ENCODE data around the gene MROH2A. TPM values are rescaled to one million over a fixed set of nuclear protein-coding genes. Genes with fewer than 3 reads are reported as not detected.

Gene MROH2A
- polyA plus RNA-seq, 1 donor from 2014 or later = not detected

- no peaks in the 10 kb centered on the region for H3K4me1 Mint-ChIP-seq
- no peak overlapping the region for H3K27ac Mint-ChIP-seq
- H3K36me3 Mint-ChIP-seq = peaks cover 3% of the 10 kb centered on the region
- no peak overlapping the region for H3K4me3 Mint-ChIP-seq
- H3K9me3 Mint-ChIP-seq = peaks cover 6 to 11% (median 7%) of the 10 kb centered on the region in 3 donors
- peaks cover 20% of the 10 kb centered on the region for H3K27me3 Mint-ChIP-seq
These were observed 2.6 kb downstream of the MROH2A start for GRCh38 chr2:233780771-233781170.

GRCh38 chr2:233789554-233789953, 11.4 kb downstream of the MROH2A start:
- Mint-ChIP-seq H3K4me1 (no peaks in the 10 kb centered on the region), H3K27ac (no peak overlapping the region), H3K9me3 (no peaks in the 10 kb centered on the region), H3K36me3 (peaks cover 4% of the 10 kb centered on the region), H3K4me3 (no peak overlapping the region), H3K27me3 (no peaks in the 10 kb centered on the region)

GRCh38 chr2:233791151-233791882, 13.2 kb downstream of the MROH2A start:
- no peak overlapping the region for H3K4me3 Mint-ChIP-seq
- peaks cover 1% of the 10 kb centered on the region for H3K27me3 Mint-ChIP-seq
- H3K36me3 Mint-ChIP-seq = no peaks in the 10 kb centered on the region
- peak overlapping the region in 1 of 3 donors; percentile 65 for H3K27ac Mint-ChIP-seq
- H3K4me1 Mint-ChIP-seq = no peaks in the 10 kb centered on the region
- no peaks in the 10 kb centered on the region for H3K9me3 Mint-ChIP-seq

- Mint-ChIP-seq H3K36me3 (no peaks in the 10 kb centered on the region), H3K27me3 (peaks cover 1% of the 10 kb centered on the region), H3K9me3 (no peaks in the 10 kb centered on the region), H3K27ac (no peak overlapping the region), H3K4me1 (no peaks in the 10 kb centered on the region), H3K4me3 (no peak overlapping the region)
These were observed 13.8 kb downstream of the MROH2A start for GRCh38 chr2:233791883-233792329.

- peaks cover 1% of the 10 kb centered on the region for H3K27me3 Mint-ChIP-seq
- H3K9me3 Mint-ChIP-seq = no peaks in the 10 kb centered on the region
- H3K36me3 Mint-ChIP-seq = no peaks in the 10 kb centered on the region
- H3K4me3 Mint-ChIP-seq = no peak overlapping the region
- H3K27ac Mint-ChIP-seq = no peak overlapping the region
- H3K4me1 Mint-ChIP-seq = no peaks in the 10 kb centered on the region
These were observed 14.6 kb downstream of the MROH2A start for GRCh38 chr2:233792720-233793119.

GRCh38 chr2:233793465-233794127, 15.5 kb downstream of the MROH2A start:
- Mint-ChIP-seq H3K36me3 (no peaks in the 10 kb centered on the region), H3K4me1 (no peaks in the 10 kb centered on the region), H3K27me3 (peaks cover 1% of the 10 kb centered on the region), H3K9me3 (no peaks in the 10 kb centered on the region), H3K27ac (no peak overlapping the region), H3K4me3 (no peak overlapping the region)

GRCh38 chr2:233794128-233794658, 16.1 kb downstream of the MROH2A start:
- H3K4me1 Mint-ChIP-seq = no peaks in the 10 kb centered on the region
- no peak overlapping the region for H3K27ac Mint-ChIP-seq
- peaks cover 1% of the 10 kb centered on the region for H3K27me3 Mint-ChIP-seq
- no peaks in the 10 kb centered on the region for H3K36me3 Mint-ChIP-seq
- H3K9me3 Mint-ChIP-seq = no peaks in the 10 kb centered on the region
- no peak overlapping the region for H3K4me3 Mint-ChIP-seq

GRCh38 chr2:233795735-233796171, 17.6 kb downstream of the MROH2A start:
- H3K9me3 Mint-ChIP-seq = no peaks in the 10 kb centered on the region
- no peaks in the 10 kb centered on the region for H3K4me1 Mint-ChIP-seq

GRCh38 chr2:233796254-233796653, 18.1 kb downstream of the MROH2A start:
- H3K4me1 Mint-ChIP-seq = no peaks in the 10 kb centered on the region
- H3K4me3 Mint-ChIP-seq = no peak overlapping the region
- H3K9me3 Mint-ChIP-seq = no peaks in the 10 kb centered on the region
- peaks cover 1% of the 10 kb centered on the region for H3K27me3 Mint-ChIP-seq
- no peak overlapping the region for H3K27ac Mint-ChIP-seq
- no peaks in the 10 kb centered on the region for H3K36me3 Mint-ChIP-seq

More at GRCh38 chr2:233795735-233796171, 17.6 kb downstream of the MROH2A start:
- Mint-ChIP-seq H3K27ac (no peak overlapping the region), H3K36me3 (no peaks in the 10 kb centered on the region), H3K27me3 (peaks cover 1% of the 10 kb centered on the region), H3K4me3 (no peak overlapping the region)

GRCh38 chr2:233798335-233799086, 20.4 kb downstream of the MROH2A start:
- Mint-ChIP-seq H3K4me1 (no peaks in the 10 kb centered on the region), H3K27ac (no peak overlapping the region)

GRCh38 chr2:233799087-233799665, 21.0 kb downstream of the MROH2A start:
- Mint-ChIP-seq H3K9me3 (no peaks in the 10 kb centered on the region), H3K27ac (no peak overlapping the region), H3K36me3 (no peaks in the 10 kb centered on the region), H3K4me1 (no peaks in the 10 kb centered on the region), H3K27me3 (peaks cover 7% of the 10 kb centered on the region), H3K4me3 (no peak overlapping the region)

More at GRCh38 chr2:233798335-233799086, 20.4 kb downstream of the MROH2A start:
- no peaks in the 10 kb centered on the region for H3K36me3 Mint-ChIP-seq
- H3K4me3 Mint-ChIP-seq = no peak overlapping the region
- no peaks in the 10 kb centered on the region for H3K9me3 Mint-ChIP-seq
- peaks cover 5% of the 10 kb centered on the region for H3K27me3 Mint-ChIP-seq

- H3K27ac Mint-ChIP-seq = no peak overlapping the region
- H3K9me3 Mint-ChIP-seq = no peaks in the 10 kb centered on the region
- no peaks in the 10 kb centered on the region for H3K4me1 Mint-ChIP-seq
- peaks cover 10% of the 10 kb centered on the region for H3K27me3 Mint-ChIP-seq
- H3K4me3 Mint-ChIP-seq = no peak overlapping the region
- no peaks in the 10 kb centered on the region for H3K36me3 Mint-ChIP-seq
These were observed 21.6 kb downstream of the MROH2A start for GRCh38 chr2:233799716-233800115.

- no peaks in the 10 kb centered on the region for H3K4me1 Mint-ChIP-seq
- H3K36me3 Mint-ChIP-seq = no peaks in the 10 kb centered on the region
- peaks cover 11% of the 10 kb centered on the region for H3K27me3 Mint-ChIP-seq
- H3K9me3 Mint-ChIP-seq = no peaks in the 10 kb centered on the region
- H3K4me3 Mint-ChIP-seq = no peak overlapping the region
- no peak overlapping the region for H3K27ac Mint-ChIP-seq
These were observed 22.1 kb downstream of the MROH2A start for GRCh38 chr2:233800208-233800607.

- Mint-ChIP-seq H3K4me1 (no peaks in the 10 kb centered on the region), H3K36me3 (no peaks in the 10 kb centered on the region), H3K27ac (no peak overlapping the region), H3K4me3 (no peak overlapping the region), H3K27me3 (peaks cover 11% of the 10 kb centered on the region), H3K9me3 (no peaks in the 10 kb centered on the region)
These were observed 23.4 kb downstream of the MROH2A start for GRCh38 chr2:233801357-233802131.
